Measurements from ENCODE around the gene SLC23A2.

DNA sequence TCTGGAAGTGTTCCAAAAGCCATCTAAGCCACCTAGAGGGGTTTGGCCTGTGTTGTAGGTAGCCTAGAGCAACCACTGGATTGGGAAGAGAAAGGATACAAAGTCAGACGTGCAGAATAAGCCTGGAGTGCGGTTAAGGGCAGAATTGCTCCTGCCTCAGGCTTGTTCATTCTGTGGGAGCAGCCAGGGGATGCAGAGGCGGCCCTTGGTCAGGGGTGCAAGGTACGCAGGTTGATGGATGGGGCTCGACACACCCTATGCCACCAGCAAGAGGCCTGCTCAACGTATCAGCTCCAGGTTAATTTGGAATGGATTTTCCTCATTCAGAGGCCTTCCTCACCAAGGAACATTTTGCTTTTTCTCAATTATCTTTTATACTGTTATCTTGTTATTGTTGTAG is 129.8 kb downstream of the SLC23A2 start:
- TF ChIP-seq EZH2 (IDR thresholded peaks at IDR 0.05) (no peak), POLR2AphosphoS5 (IDR thresholded peaks at IDR 0.05; ENCODE audit: borderline replicate concordance, low read depth, low read length) (no peak)

Data from SK-N-MC (cell line).